LNCAP (cell line): ENCODE data around the gene ASCC3.

ENCODE experiments used
- TF ChIP-seq, protein P1 (sequence below): fragments of 450-650 bp; IDR thresholded peaks from 2 replicates; pipeline ENCODE4 v1.5.1; 2017; ENCODE audit warnings: mild to moderate bottlenecking

The ASCC3 gene

GRCh38 chr6:100553243-100553642 is 327.9 kb downstream of the ASCC3 start:
- TF ChIP-seq, protein P1, sequence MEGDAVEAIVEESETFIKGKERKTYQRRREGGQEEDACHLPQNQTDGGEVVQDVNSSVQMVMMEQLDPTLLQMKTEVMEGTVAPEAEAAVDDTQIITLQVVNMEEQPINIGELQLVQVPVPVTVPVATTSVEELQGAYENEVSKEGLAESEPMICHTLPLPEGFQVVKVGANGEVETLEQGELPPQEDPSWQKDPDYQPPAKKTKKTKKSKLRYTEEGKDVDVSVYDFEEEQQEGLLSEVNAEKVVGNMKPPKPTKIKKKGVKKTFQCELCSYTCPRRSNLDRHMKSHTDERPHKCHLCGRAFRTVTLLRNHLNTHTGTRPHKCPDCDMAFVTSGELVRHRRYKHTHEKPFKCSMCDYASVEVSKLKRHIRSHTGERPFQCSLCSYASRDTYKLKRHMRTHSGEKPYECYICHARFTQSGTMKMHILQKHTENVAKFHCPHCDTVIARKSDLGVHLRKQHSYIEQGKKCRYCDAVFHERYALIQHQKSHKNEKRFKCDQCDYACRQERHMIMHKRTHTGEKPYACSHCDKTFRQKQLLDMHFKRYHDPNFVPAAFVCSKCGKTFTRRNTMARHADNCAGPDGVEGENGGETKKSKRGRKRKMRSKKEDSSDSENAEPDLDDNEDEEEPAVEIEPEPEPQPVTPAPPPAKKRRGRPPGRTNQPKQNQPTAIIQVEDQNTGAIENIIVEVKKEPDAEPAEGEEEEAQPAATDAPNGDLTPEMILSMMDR: no peak

DNA sequence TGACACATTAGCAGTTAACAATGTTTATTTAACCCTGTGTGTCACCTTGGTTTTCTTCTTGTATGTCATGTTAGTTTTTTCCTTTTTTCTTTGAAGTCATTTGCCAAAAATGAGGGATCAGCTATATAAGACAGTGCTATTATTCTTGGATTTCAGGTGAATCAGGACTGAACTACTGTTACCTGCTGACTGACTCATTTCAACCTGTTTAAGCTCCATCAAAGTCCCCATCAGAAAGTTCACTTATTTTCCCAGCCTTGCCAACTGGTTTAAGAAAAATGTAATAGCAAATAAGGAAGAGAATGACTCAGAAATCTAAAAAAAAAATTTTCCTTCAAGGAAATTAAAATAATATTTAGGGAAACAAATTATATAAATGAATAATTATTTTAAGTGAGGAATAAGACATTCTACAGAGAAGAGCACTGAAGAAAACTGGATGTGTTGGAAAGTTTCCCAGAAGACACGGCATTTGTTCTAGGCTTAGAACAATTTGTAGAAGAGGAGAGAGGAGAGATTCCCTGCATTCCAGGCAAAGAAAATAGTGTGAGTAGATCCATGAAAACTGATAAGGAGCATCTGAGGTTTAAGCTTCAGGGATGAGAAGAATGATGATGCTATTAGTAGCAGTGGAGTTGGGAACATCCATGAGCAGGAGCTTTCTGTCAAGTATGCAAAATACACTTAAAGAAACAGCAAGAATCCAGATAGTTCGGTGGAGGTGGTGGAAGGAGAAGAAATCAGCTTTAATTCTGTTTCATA is 331.5 kb downstream of the ASCC3 start:
- TF ChIP-seq, protein P1: no peak

GRCh38 chr6:100538086-100538485 is 343.0 kb downstream of the ASCC3 start:
- TF ChIP-seq, protein P1: no peak

DNA sequence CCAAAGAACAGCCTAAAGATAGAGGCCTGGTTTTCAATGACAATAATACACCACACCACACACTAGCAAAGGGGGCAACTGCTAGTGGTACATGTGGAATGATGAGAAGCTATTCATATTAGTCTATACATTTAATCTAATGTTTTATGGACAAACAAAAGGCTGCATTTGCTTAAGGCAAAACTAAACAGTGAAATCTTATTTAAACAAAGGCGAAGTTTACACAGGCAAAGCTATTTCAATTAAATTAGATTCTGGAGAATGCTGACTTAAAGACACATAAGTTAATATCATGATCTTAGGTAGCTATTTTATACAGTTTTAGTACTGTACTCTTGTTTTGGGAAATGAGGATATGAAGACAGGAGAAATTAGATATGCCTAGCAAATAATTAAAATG is 362.5 kb downstream of the ASCC3 start:
- TF ChIP-seq, protein P1: no peak

DNA sequence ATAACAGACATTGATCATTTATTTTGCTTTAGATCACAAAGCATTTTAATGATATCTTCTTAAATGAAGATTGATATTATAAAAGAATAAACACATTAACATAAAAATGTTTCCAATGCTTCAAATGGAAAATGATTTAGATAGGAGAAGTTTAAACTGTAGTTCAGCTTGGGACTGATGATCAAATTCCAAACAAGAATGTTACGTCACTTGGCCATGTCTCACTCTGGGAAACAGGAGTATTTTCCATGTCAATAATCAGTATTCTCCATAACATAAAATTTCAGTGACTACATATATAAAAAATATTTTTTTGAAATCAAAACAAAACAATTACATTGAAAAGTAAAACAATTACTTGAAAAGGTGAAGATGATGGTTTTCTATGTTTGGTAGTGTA is 363.5 kb downstream of the ASCC3 start:
- TF ChIP-seq, protein P1: no peak

GRCh38 chr6:100517106-100517505 is 364.0 kb downstream of the ASCC3 start:
- TF ChIP-seq, protein P1: no peak

DNA sequence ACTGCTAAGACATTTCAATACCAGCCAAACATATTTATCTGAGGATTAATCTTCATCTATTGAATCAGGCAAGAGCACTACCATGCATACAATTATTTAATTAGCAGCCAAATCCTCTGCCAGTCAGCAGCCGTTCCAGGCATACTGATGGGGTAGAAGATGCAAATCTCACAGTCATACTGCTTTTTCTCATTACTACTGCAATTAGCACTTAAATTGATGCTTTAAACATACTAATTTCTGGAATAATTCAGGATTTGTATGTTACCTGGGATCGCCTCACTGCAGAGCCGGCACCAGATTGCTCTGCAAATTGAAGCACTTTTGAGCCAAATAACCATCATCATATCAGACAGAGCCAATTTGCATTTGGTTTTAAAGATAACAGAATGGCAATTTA is 366.5 kb downstream of the ASCC3 start:
- TF ChIP-seq, protein P1: no peak
